NCI-H345 (cell line): ENCODE results near the gene CNNM2.

Experiments
- DNase-seq: peaks from one replicate; lab custom pipeline; 2025; lab: John Stamatoyannopoulos, UW

CNNM2 gene

GRCh38 chr10:103072891-103073290 lies 154.8 kb downstream of the CNNM2 start:
- DNase-seq = no peak

DNA sequence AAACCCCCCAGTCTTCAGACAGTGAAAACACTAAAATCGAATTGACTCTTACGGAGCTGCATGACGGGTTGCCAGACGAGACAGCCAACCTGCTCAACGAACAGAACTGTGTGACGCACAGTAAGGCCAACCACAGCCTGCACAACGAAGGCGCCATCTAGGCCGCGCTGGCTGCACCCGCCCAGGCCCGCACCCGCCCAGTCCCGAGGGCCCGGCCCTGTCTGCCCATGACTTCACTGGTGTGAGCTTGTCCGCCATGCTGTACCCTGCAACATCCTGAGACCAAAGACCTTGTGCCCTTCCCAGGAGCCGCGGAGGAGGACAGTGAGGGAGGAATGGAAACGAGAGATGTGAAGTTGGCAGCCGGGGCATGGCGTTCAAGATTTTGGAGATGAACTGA lies 158.9 kb downstream of the CNNM2 start:
- DNase-seq = no peak

GRCh38 chr10:103077491-103078308 lies 159.6 kb downstream of the CNNM2 start:
- DNase-seq = no peak

GRCh38 chr10:103078309-103078615 lies 160.2 kb downstream of the CNNM2 start:
- DNase-seq = no peak

DNA sequence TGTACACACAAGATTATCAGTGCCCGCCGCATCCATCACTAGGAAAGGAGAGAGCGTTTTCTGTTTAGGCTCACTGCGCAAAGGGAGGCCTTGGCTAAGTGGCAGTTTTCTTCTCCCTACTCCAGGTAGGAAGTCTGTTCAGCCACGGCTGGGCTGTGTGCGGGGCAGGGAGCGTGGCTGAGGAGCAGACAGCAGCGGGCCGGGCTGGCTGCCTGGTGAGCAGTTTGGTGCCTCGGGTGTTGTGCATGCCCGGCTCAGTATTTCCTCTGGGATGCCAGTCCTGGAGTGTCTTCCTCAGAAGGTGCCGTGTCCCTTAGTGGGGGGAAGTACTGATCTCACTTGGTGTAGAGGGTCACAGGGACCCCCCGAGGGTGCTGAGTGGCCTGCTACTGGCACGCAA lies 160.6 kb downstream of the CNNM2 start:
- no peak for DNase-seq

- no peak for DNase-seq
Measured at GRCh38 chr10:103079100-103079499, 161.0 kb downstream of the CNNM2 start.

DNA sequence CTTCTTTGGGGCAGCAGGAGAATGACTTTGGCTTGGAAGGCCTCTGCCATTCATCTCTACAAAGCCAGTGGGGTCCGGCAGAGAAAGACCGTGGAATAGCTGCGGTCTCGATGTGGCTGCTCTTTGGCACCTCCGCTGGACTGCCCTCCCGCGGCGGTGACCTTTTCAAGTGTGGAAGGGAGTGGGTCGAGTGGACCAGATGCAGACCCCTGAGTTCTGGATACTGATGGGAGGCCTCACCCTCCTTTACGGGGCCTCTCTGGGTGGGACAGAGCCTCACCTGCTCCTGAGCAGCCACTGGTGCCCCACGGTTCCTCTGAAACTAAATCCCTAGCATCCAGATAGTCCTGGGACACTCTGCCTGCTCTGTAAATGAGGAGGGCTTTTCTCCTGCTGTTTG lies 161.9 kb downstream of the CNNM2 start:
- DNase-seq = no peak

DNA sequence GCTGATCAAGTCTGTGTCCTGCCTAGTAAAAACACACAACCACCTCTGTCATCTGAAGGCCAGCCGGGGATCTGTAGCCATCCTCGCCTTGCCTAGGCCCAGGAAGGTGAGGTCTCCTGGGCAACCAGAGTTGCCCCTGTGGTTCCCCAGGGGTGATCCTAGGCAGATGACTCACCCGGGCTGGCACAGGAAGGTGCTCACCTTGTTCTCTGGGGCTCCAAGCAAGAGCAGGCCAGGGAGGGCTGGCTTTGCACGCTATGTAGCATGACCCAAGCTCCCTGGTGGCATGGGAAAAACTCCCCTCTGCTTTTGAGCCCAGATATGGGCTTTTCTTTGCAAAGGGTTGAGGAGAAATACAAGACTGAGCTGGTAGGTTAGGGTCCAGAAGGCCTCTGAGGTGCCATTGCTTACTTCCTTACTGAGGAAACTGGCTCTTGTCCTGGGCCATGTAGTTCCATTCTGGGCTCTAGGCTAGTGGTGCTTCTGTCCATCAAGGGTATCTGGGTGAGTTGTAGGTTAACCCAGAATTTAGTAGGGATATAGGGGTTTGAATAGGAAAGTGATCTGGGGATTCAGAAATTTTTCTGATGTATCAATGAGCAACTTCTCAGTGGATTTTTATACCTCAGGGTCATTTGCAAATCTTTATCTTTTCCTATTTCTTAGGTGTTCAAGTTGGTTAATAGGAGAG lies 162.9 kb downstream of the CNNM2 start:
- no peak for DNase-seq

DNA sequence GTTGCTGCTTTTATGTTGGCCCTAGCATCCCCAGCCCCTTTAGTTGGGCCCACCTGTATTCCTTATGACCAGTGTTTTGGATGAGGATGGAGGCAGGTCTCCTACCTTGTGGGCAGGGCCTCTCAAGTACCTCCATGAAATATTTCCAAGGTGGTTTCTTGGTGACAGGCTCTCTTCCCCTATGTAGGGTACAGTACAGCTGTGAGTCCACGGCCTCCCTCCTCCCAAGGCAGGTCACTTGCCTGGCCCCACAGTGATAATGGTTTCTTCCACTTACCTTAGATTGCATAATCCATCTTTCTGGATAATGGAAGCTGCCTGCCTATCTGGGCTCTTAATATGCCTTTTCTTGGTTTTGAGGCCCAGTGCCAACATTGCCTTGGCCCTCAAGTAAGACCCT lies 164.6 kb downstream of the CNNM2 start:
- no peak for DNase-seq

DNA sequence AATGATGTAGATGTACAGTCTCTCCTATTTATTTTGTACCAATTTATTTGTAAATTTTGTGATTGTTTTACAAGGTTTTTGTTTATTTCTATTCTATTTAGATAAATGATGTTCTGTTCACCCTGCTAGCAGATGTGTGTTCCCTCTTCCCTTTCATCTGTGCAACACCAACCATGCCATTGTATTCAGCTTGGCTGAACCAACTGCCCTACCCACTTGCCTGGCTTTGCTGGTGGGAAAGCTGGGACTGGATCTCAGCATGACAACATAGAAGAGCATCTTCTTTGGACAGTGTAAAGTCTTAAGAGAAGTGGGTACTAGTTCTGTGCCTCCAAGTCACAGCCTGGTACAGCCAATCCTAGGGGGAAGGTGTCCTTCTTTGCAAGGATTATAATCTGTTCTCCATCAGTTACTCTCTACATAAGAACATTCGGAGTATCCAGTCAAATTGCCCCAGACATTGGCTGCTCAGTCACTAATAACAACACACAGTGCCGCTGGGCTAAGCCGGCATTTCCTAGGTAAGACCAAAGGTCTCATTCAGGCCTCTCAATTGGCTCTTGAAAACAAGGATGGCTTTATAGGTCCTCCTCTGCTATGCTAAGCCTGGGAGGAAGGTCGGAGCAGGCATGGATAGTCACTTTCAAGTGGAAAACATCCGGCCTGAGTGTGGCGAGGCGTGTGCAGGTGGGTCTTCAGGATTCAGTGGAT lies 165.3 kb downstream of the CNNM2 start:
- DNase-seq = no peak

DNA sequence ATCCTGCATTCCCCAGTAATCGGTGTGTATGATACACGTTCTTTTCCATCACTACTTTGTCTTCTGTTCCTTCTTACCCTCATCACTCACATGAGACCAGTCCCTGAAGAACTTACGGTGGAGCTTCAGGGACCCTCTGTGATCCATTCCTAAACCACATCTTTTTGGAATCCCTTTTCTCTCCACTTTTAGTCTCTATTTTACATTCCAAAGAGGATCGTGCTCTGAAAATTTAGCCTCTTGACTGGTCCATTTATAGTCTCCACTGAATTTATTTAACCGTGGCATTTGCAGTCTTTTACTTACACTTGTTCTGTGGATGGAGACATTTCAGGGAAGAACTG lies 165.9 kb downstream of the CNNM2 start:
- no peak for DNase-seq

DNA sequence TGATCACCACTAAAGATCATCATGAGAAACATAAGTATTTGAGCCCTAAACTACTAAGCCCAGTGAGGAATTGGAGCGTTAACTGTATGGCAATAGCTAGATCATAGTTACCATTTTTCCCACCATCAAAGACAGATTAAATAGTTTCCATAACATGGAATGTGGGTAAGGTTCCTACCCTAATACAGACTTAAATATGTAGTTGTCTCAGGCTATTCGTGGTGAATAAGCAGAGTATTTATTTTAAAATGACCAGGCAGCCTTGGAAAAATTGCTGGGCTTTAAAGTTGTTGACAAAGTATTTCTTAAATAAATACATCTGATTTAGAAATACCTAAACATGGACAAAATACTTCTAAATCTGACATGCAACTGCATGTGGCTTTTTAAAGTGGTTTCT lies 168.2 kb downstream of the CNNM2 start:
- DNase-seq = no peak

GRCh38 chr10:103086799-103087198 lies 168.7 kb downstream of the CNNM2 start:
- DNase-seq = no peak

DNA sequence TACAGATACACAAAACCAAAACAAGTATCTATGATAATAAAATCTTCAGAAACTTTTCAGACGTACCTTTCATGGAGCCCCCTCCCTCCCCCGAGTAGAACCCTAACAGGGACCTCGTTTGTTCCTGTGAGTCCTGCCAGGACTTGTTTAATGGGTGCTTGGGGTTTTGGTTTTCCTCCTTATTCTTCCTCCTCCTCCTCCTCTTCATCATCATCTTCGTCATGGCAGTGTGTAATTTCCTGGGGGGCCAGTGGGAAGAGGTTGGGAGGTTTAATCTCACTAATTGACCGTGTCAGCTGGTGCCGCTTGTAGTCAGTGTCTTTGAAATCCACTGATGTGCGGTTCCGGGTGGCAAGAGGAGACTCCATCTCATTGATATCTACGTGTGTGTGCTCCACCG lies 171.4 kb downstream of the CNNM2 start:
- DNase-seq = no peak

DNA sequence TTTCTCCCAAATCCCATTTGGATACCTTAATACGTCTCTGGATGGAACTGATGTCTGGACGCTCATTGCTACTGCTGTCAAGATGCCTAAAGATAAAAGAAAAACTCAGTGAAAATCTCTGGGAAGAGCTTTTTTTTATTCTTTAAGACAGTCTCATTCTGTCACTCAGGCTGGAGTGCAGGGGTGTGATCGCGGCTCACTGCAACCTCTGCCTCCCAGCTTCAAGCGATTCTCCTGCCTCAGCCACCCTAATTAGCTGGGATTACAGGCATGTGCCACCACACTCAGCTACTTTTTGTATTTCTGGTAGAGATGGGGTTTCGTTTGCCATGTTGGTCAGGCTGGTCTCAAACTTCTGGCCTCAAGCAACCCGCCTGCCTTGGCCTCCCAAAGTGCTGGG lies 172.8 kb downstream of the CNNM2 start:
- DNase-seq = no peak

GRCh38 chr10:103095005-103095404 lies 176.9 kb downstream of the CNNM2 start:
- no peak for DNase-seq

DNA sequence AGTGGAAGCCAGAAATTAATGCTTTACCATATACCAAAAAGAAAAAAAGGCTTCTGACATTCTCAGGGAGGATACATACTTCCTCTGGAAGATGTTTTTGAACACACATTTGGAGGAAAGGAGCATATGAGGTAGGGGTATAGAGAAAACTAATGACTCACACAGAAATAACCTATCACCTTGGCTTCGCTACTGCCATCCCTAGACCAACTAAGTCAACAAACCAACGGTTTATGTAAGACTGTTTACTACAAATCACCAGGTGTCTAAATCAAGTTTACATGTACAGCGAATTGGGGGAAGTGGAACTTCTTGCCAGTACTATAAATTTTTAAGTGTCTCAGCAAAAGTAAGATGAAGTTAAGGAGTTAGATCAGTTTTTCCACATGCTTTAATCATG lies 178.0 kb downstream of the CNNM2 start:
- no peak for DNase-seq

- DNase-seq = no peak
Measured at GRCh38 chr10:103098240-103098639, 180.1 kb downstream of the CNNM2 start.

- DNase-seq = no peak
Measured at GRCh38 chr10:103100620-103101019, 182.5 kb downstream of the CNNM2 start.

DNA sequence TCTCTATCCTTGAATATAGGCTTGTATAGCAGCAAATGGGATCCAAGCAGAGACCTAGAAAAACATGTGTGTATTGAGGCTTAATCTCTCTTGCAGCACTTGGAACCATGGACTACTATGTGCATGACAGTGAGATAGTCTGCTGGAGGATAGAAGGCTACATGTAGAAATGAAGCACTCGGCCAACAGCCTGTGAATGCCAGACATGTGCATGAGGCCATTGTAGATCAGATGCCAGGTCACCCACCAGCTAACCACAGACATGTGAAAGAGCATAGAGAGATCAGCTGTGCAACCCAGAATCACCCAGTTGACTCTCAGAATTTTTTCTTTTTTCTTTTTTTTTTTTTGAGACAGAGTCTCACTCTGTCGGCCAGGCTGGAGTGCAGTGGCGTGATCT lies 184.1 kb downstream of the CNNM2 start:
- no peak for DNase-seq

DNA sequence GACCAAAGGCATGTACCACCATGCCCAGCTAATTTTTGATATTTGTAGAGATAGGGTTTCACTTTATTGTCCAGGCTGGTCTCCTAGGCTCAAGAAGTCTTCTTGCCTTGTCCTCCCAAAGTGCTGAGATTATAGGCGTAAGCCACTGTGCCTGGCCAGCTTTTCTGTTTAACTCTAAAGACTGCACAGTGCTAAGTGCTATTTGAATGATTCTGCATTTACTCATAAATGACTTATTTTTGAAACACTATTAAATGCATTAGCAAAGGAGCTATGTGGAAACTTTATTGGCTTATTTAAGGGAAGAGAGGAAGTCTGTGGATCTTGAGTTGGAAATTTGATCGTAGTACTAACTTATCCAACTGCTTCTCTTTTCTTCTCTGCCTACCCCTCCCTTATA lies 185.9 kb downstream of the CNNM2 start:
- DNase-seq = no peak

DNA sequence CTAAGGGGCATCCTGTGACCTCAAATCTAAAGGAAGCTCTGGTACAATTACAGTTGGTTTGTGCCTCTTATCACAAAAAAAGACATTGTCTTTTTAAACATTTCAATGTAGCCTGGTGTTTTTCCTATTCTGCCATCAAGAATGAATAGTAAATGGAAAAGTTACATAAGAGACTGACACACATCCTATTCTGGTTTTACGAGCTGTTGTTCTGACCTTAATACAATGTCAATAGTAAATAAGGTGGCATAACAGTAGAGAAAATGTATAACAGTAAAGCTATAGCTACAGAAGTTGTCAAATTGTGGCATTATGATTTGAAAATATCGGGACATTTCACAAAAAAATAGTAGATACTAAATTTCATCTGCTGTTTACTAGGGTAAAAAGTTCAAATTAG lies 186.6 kb downstream of the CNNM2 start:
- DNase-seq = no peak

GRCh38 chr10:103105462-103105861 lies 187.4 kb downstream of the CNNM2 start:
- DNase-seq = no peak
